Astrocyte (in vitro differentiated cells and primary cell): ENCODE results near the gene KLK13.

ENCODE experiments used
- CTCF ChIP-seq: IDR thresholded peaks from 2 replicates; pipeline ENCODE4 v1.5.1; 2011; ENCODE audit warnings: low read depth, mild to moderate bottlenecking, inconsistent platforms, low read length, moderate library complexity; ENCODE audit not compliant: insufficient read depth
- EZH2 ChIP-seq: IDR thresholded peaks from 2 replicates; pipeline ENCODE4 v1.6.1; 2012; ENCODE audit warnings: mild to moderate bottlenecking, low read length, inconsistent platforms; ENCODE audit not compliant: insufficient read depth

- TF ChIP-seq CTCF: no peak
- TF ChIP-seq EZH2: no peak
Measured at GRCh38 chr19:51075998-51076397, 11.1 kb upstream of the KLK13 start.
